ENCODE measurements around the gene PGAP2. TPM values are rescaled to one million over a fixed set of nuclear protein-coding genes. Genes with fewer than 3 reads are reported as not detected.

The PGAP2 gene
- total and polyA plus RNA-seq, 2 donors (not counting 3 experiments of a cell fraction or from before 2014, with no cell fraction given) = 18.3 to 34.1 TPM

- no peak overlapping the region for H2AFZ ChIP-seq (ENCODE audit: low read depth, low read length)
- H3K4me2 ChIP-seq (ENCODE audit: insufficient read depth, low read length) = no peak overlapping the region
- dilution Hi-C loops (cut with MboI; ENCODE audit: extremely low pct_ligation_motif_present, low sequenced_read_pairs) (no loop called here), intact Hi-C loops (cut with micrococcal nuclease) (loop anchor here (1.0 kb wide), 3 partner anchors 11 to 248 kb away; no protein-coding TSS in a partner anchor)
- no peaks in the 10 kb centered on the region for H4K20me1 ChIP-seq (replicated peaks; ENCODE audit: control insufficient read depth, extremely low read depth, insufficient read depth, low read length)
- TF ChIP-seq POLR2A (IDR thresholded peaks at IDR 0.05; ENCODE audit: low read depth, low read length) (no peak), EZH2 (IDR thresholded peaks at IDR 0.05; ENCODE audit: borderline replicate concordance, low read depth, low read length, severe bottlenecking) (no peak), GATA2 (IDR thresholded peaks at IDR 0.05; ENCODE audit: insufficient read depth, insufficient read length, low read depth, low read length) (no peak), POLR2AphosphoS5 (IDR thresholded peaks at IDR 0.05; ENCODE audit: insufficient read depth, low read depth, low read length) (no peak), CTCF (IDR thresholded peaks at IDR 0.05; ENCODE audit: extremely low read depth in 1 of 2, insufficient read depth in 1 of 2, low read depth in 1 of 2, low read length in 2 of 2) (no peak), MYC (IDR thresholded peaks at IDR 0.05; ENCODE audit: low read depth, low read length) (no peak), JUN (IDR thresholded peaks at IDR 0.05; ENCODE audit: borderline replicate concordance, insufficient read depth, insufficient read length, low read depth) (no peak), MAX (IDR thresholded peaks at IDR 0.05; ENCODE audit: insufficient read depth, insufficient read length) (no peak), FOS (IDR thresholded peaks at IDR 0.05; ENCODE audit: borderline replicate concordance, insufficient read depth, low read length) (no peak)
- FAIRE-seq (no peak), DNase-seq (ENCODE audit: low read depth, low spot score) (no peak)
- ChIA-PET POLR2A (no interaction called here), CTCF (interaction anchor here (0.8 to 2.9 kb wide), 6 partner anchors 10 to 249 kb away, joined by 3 to 17 read pairs (median 4); partner anchors contain the start of genes PGAP2 and RHOG)
- no TSS peak for BruUV-seq (replicated peaks)
- H3K79me2 ChIP-seq (ENCODE audit: control insufficient read depth, insufficient read depth, low read length) = no peaks in the 10 kb centered on the region
- H3K9me1 ChIP-seq (replicated peaks; ENCODE audit: control insufficient read depth, extremely low read depth, insufficient read depth, low read length) = no peaks in the 10 kb centered on the region
- no peaks in the 10 kb centered on the region for H3K9me3 ChIP-seq (replicated peaks; ENCODE audit: control insufficient read depth, insufficient read depth, low read length)
- no peaks in the 10 kb centered on the region for H3K4me1 ChIP-seq (ENCODE audit: control insufficient read depth, extremely low read depth, insufficient read depth, low read length)
- no peak overlapping the region for H3K9ac ChIP-seq (replicated peaks; ENCODE audit: extremely low read depth, insufficient read depth, low read length)
- H3K27ac ChIP-seq (ENCODE audit: insufficient read depth, low read depth, low read length) = no peak overlapping the region
- peaks cover 2 to 20% of the 10 kb centered on the region in 2 experiments for H3K36me3 ChIP-seq (ENCODE audit: control insufficient read depth in 2 of 2, extremely low read depth in 1 of 2, insufficient read depth in 2 of 2, low read length in 2 of 2)
- H3K27me3 ChIP-seq (ENCODE audit: control insufficient read depth in 2 of 2, insufficient read depth in 2 of 2, low read length in 2 of 2) = no peaks in the 10 kb centered on the region
- no peak overlapping the region for H3K4me3 ChIP-seq (replicated peaks in 1 of 3; ENCODE audit: insufficient read depth in 1 of 3, low read depth in 1 of 3, low read length in 3 of 3)
Observed at GRCh38 chr11:3823762-3824506, 15.6 kb downstream of the PGAP2 start.

Data from endothelial cell of umbilical vein (primary cell).